ENCODE measurements around the gene MCC. TPM values are rescaled to one million over a fixed set of nuclear protein-coding genes. Genes with fewer than 3 reads are reported as not detected.
A peak's percentile ranks its signal among the peaks of the same experiment; 100 is the strongest.

The MCC gene
- total RNA-seq, 2 donors from 2014 or later = 164 to 187 TPM

GRCh38 chr5:113276493-113276892 lies 211.8 kb downstream of the MCC start:
- Mint-ChIP-seq H3K9me3 (no peaks in the 10 kb centered on the region), H3K27ac (peak overlapping the region; percentile 18)

GRCh38 chr5:113276001-113276400 lies 212.3 kb downstream of the MCC start:
- TF ChIP-seq CTCF (conservative IDR thresholded peaks at IDR 0.05) = no peak
- Histone ChIP-seq H3K4me3 (ENCODE audit: low read length) (no peak overlapping the region), H3K27ac (ENCODE audit: low read depth, low read length) (peak overlapping the region; percentile 41), H3K4me1 (ENCODE audit: control insufficient read depth, insufficient read depth, low read length) (peaks cover 25% of the 10 kb centered on the region), H3K36me3 (ENCODE audit: control insufficient read depth, insufficient read depth, low read length) (peaks cover 4% of the 10 kb centered on the region), H3K9me3 (ENCODE audit: control insufficient read depth, low read length) (no peaks in the 10 kb centered on the region), H3K9ac (ENCODE audit: extremely low read depth, low read length, poor library complexity, severe bottlenecking) (no peak overlapping the region), H3K27me3 (ENCODE audit: control insufficient read depth, insufficient read depth, low read length, poor library complexity, severe bottlenecking) (no peaks in the 10 kb centered on the region)
- Mint-ChIP-seq H3K27me3 (ENCODE audit: insufficient read depth) (no peaks in the 10 kb centered on the region), H3K27ac (peak overlapping the region; percentile 18), H3K9me3 (no peaks in the 10 kb centered on the region), H3K4me1 (peaks cover 69% of the 10 kb centered on the region), H3K36me3 (ENCODE audit: low read depth) (no peaks in the 10 kb centered on the region), H3K4me3 (no peak overlapping the region)
- WGBS, 2 experiments (ENCODE audit: insufficient coverage in 1 of 2, insufficient read length in 1 of 2) = 72% methylated on average over 2 of the region's 2 CpGs; no CpG with 5 or more reads in 1 of the 2 experiments
- DNase-seq = peak; percentile 58

More at GRCh38 chr5:113276493-113276892, 211.8 kb downstream of the MCC start:
- Mint-ChIP-seq H3K27me3 (ENCODE audit: insufficient read depth) (no peaks in the 10 kb centered on the region), H3K4me3 (no peak overlapping the region), H3K4me1 (peaks cover 69% of the 10 kb centered on the region), H3K36me3 (ENCODE audit: low read depth) (no peaks in the 10 kb centered on the region)
- no peak overlapping the region for H3K4me3 ChIP-seq (ENCODE audit: low read length)
- H3K4me1 ChIP-seq (ENCODE audit: control insufficient read depth, insufficient read depth, low read length) = peaks cover 22% of the 10 kb centered on the region
- H3K9ac ChIP-seq (ENCODE audit: extremely low read depth, low read length, poor library complexity, severe bottlenecking) = no peak overlapping the region
- TF ChIP-seq CTCF (conservative IDR thresholded peaks at IDR 0.05) = no peak
- no peak for DNase-seq
- H3K27me3 ChIP-seq (ENCODE audit: control insufficient read depth, insufficient read depth, low read length, poor library complexity, severe bottlenecking) = no peaks in the 10 kb centered on the region
- peaks cover 4% of the 10 kb centered on the region for H3K36me3 ChIP-seq (ENCODE audit: control insufficient read depth, insufficient read depth, low read length)
- WGBS, 2 experiments (ENCODE audit: insufficient coverage in 1 of 2, insufficient read length in 1 of 2) = 97% methylated on average over 6 of the region's 8 CpGs; no CpG with 5 or more reads in 1 of the 2 experiments
- H3K27ac ChIP-seq (ENCODE audit: low read depth, low read length) = no peak overlapping the region
- H3K9me3 ChIP-seq (ENCODE audit: control insufficient read depth, low read length) = no peaks in the 10 kb centered on the region

GRCh38 chr5:113274836-113275414 lies 213.3 kb downstream of the MCC start:
- peak; percentile 82 for DNase-seq
- WGBS, 2 experiments (ENCODE audit: insufficient coverage in 1 of 2, insufficient read length in 1 of 2) = 10% methylated on average over 3 of the region's 3 CpGs; no CpG with 5 or more reads in 1 of the 2 experiments
- Histone ChIP-seq H3K27me3 (ENCODE audit: control insufficient read depth, insufficient read depth, low read length, poor library complexity, severe bottlenecking) (no peaks in the 10 kb centered on the region), H3K27ac (ENCODE audit: low read depth, low read length) (peak overlapping the region; percentile 34), H3K4me3 (ENCODE audit: low read length) (peak overlapping the region; percentile 66), H3K36me3 (ENCODE audit: control insufficient read depth, insufficient read depth, low read length) (peaks cover 4% of the 10 kb centered on the region), H3K9ac (ENCODE audit: extremely low read depth, low read length, poor library complexity, severe bottlenecking) (no peak overlapping the region), H3K4me1 (ENCODE audit: control insufficient read depth, insufficient read depth, low read length) (peaks cover 31% of the 10 kb centered on the region), H3K9me3 (ENCODE audit: control insufficient read depth, low read length) (no peaks in the 10 kb centered on the region)
- Mint-ChIP-seq H3K27ac (peak overlapping the region; percentile 86), H3K4me3 (peak overlapping the region; percentile 12), H3K9me3 (no peaks in the 10 kb centered on the region), H3K27me3 (ENCODE audit: insufficient read depth) (no peaks in the 10 kb centered on the region), H3K36me3 (ENCODE audit: low read depth) (no peaks in the 10 kb centered on the region), H3K4me1 (peaks cover 71% of the 10 kb centered on the region)
- no peak for TF ChIP-seq CTCF (conservative IDR thresholded peaks at IDR 0.05)
